ENCODE measurements around the gene FHDC1. TPM values are rescaled to one million over a fixed set of nuclear protein-coding genes. Genes with fewer than 3 reads are reported as not detected.

The FHDC1 gene
- total RNA-seq, 1 experiment from 2014 or later = 0.51 TPM

DNA sequence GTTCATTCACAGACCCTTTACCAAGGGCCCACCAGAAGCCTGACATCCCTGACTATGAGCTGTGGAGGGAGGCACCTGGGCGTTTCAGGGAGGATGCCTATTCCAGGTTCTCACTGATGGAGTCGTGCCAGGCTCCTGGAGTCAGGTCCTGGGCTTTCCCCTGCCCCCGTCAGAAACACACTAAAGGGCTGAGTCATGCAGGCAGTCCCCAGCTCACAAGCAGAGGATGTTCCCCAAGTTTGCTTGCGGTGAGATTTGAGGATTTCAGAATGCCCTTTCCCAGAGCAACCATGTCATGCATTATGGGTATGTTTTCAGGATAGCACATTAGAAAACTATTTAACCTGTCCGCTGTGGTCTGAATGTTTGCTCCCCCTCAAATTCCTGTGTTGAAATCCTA, 45.2 kb downstream of the FHDC1 start:
- peak; percentile 85 for DNase-seq (ENCODE audit: low read depth)

DNA sequence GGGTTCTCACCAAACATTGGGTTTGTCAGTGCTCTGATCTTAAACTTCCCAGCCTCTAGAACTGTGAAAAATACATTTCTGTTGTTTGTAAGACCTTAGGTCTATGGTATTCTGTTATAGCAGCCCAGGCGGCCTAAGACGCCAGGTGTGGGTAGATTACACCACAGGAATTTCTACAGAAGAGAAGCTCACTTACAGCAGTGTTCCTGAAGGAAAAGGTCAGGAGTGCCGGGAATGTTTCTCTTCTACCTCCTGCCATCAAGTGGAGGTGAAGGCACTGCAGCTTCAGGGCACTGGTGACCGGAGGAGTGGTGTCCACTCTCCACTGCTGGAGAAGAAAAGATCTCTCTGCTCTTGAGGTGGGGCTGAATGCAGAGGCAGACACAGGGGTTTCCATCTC, 45.7 kb downstream of the FHDC1 start:
- peak; percentile 16 for DNase-seq (ENCODE audit: low read depth)

DNA sequence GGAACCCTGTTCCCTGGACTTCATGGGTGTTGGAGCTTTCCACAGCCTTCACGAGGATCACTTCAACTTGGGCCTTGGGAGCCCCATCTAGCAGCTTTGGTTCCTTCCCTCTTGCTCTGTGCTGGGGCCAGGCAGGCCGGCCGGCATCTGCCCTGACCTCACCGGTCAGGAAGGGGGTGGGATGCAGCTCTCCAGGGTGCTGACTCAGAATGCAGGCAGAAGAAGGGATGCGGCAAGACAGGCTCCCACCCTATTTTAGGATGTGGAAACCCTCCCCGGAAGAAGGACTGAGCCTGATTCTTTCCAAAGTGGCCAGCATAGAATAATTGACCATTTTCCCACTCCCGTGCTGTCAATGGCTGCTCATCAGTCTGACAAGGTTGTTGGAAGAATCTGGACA, 47.1 kb downstream of the FHDC1 start:
- peak; percentile 44 for DNase-seq (ENCODE audit: low read depth)

GRCh38 chr4:152983774-152984411, 47.8 kb downstream of the FHDC1 start:
- DNase-seq (ENCODE audit: low read depth) = peak; percentile 68

DNA sequence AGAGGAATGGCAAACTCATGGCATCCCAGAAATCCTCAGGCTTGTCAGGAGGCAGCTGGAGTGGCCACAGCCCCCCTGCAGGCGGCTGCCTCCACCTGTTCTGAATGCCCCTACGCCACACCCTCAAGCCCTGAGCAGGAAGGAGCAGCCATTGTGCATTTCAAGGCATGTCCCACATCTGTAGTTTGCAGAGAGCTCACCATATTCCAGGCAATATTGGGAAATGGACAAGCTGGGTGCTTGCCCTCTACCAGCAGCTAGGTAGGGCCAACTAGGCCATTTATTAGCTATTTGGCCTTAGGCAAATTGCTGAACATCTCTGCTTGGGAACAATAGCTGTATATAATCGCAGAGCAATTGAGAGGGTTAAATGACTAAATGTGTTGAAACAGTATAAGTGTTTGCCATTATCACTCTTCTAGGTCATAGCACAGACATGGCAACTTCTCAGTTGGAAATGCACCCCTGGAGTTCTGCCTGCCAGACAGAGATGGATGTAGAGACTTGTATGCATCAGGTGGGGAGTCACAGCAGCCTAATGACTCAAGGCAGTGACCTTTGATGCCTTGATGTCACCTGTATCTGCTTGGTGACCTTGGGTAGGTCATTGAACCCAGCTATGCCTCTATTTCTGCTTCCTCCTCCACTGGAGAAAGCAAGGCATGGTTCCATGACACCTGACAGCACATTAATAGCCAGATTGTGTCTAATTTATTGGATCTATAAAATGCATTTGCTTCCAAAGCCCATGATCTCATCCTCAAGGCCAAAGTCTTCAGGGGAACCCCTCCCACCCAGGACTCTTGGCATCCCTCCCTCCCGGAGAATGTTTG, 52.8 kb downstream of the FHDC1 start:
- no peak for DNase-seq (ENCODE audit: low read depth)

DNA sequence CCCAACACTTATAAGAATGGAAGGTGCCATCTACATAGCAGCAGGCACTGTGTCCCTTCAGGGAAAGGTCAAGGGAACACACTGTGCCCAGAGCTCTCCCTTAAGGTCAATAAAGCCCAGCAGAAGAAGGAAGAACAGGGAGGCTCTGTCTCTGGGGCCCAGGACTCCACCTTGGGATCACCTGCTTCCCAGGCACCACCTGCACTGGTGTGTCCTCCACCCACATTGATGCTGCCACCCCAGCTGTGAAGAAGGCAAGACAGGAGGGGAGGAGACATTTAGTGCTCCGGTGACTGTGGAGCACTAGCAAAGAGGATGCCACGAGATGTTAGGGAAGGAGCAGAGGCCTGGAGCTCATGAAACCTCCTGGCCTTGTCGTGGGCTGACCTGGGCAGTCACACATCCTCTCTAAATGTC, 53.4 kb downstream of the FHDC1 start:
- DNase-seq (ENCODE audit: low read depth) = no peak

GRCh38 chr4:152990471-152991131, 54.5 kb downstream of the FHDC1 start:
- DNase-seq (ENCODE audit: low read depth) = no peak

DNA sequence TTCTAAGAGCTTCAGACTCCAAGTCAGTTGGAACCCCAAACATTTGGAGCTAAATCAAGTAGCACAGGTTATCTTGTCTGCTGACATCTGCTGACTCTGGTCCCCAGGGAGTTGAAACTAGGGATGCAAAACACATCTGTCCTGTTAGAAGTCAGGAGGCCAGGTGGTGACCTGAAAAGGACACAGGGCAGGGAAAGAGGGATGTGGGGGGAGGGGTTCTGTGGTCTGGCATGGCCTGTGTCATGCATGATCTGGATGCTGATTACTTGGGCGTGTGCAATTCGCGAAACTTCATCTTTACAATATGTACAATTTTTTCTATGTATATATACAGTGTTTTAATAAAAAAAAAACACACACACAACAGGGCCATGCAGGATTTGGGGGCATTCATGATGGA, 55.3 kb downstream of the FHDC1 start:
- DNase-seq (ENCODE audit: low read depth) = no peak

- DNase-seq (ENCODE audit: low read depth) = no peak
Measured at GRCh38 chr4:152992027-152992426, 55.9 kb downstream of the FHDC1 start.

GRCh38 chr4:152992466-152992865, 56.3 kb downstream of the FHDC1 start:
- no peak for DNase-seq (ENCODE audit: low read depth)

GRCh38 chr4:152994038-152994437, 57.9 kb downstream of the FHDC1 start:
- no peak for DNase-seq (ENCODE audit: low read depth)

- no peak for DNase-seq (ENCODE audit: low read depth)
Measured at GRCh38 chr4:152996111-152996571, 60.0 kb downstream of the FHDC1 start.

DNA sequence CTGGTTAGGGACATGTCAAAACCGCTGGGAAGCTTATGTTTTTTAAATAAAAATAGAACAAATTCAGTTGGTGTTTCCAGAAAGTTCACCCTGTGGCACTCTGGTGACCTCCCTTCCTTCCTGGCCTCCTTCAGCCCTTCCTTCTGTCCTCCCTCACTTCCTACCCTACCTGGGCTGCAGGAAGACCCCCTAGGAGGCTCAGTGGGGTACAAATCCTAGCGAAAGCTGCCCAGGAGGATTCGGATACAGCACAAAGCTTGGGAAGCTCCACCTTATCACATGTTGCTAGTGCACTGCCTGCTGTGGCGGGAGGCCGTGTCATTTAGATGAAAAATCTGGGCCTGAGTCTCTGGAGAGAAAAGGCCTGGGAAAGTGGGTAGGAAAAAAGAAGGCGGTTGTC, 60.5 kb downstream of the FHDC1 start:
- DNase-seq (ENCODE audit: low read depth) = no peak

DNA sequence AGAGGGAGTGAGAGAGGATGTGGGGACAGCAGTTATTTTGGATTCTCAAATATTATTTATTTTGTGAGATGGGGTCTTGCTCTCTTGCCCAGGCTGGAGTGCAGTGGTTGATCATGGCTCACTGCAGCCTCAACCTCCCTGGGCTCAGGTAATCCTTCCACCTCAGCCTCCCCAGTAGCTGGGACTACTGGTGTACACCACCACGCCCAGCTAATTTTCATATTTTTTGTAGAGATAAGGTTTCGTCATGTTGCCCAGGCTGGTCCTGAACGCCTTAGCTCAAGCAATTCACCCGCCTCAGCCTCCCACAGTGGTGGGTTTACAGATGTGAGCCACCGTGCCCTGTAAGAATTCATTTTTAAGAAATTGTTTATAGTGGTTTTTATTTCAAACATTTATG, 61.2 kb downstream of the FHDC1 start:
- DNase-seq (ENCODE audit: low read depth) = no peak

GRCh38 chr4:152997771-152998487, 61.8 kb downstream of the FHDC1 start:
- peak; percentile 31 for DNase-seq (ENCODE audit: low read depth)

DNA sequence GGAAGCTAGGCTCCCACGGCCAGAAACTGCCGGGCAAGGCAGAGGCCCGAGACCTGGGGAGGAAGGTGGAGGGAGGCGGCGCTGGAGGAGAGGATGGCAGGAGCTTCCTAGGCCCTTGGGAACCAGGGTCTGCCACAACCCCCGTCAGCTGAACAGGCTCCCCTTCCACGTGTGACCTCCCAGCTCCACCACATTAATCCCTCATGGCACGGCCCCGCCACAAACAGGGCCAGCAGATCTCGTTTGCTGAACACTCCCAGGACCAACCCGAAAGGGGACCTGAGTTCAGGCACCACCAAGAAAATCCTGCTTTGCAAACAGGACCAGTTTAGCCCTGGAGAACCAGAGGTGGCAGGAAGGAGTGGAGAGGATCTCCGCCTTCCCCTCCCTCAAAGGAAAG, 62.7 kb downstream of the FHDC1 start:
- no peak for DNase-seq (ENCODE audit: low read depth)

DNA sequence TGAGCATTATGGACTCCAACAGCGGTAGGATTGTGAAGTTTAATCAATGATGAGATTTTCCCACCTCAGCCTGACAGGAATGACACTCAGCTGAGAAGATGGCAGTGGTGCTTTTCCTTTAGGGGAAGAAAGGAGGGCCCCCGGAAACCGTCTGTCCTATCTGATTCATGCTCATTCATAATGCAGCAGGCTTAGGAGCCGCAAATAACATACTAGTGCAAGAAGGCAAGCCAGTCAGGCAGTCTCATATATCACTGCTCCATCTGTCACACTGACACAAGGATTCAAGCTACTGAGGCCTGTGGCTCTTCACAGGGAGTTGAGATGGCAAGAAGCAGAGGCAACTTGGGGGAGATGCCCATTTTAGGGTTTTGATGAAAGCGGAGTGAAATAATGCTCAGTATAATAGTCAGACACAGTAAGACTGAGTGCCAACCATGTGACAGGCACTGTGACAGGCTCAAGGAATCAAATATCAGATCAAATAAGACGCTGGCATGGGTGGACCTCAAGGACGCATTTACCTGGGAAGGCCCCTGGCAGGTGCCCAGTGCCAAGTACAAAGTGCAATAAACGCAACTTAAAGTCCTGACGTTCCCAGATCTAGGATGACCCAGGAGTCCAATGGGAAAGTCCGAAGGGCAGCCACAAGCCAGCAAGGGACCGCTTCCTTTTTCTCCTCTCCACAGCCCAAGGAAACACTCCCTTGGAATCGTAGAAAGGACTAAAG, 63.4 kb downstream of the FHDC1 start:
- no peak for DNase-seq (ENCODE audit: low read depth)

GRCh38 chr4:153000076-153000420, 63.9 kb downstream of the FHDC1 start:
- no peak for DNase-seq (ENCODE audit: low read depth)

DNA sequence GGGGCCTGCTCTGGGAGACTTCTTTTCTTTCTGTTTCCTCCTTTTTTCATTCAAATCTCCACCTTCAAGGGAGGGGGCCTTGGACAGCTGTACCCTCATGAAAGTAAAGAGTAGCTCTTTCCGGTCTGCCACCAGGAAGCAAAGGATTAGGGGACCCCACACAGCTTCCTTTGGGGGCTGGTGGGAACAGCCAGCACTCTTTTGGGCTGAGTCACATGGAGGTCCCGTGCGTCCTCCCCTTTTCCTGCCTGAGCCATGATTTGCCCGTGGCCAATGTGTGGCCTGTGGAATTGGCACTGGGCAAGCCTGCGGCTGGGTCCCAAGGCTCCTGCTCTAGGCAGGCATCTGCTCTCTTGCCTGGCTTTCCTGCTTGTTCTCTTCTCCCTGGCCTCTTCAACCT, 65.5 kb downstream of the FHDC1 start:
- peak; percentile 44 for DNase-seq (ENCODE audit: low read depth)

GRCh38 chr4:153002110-153002509, 66.0 kb downstream of the FHDC1 start:
- DNase-seq (ENCODE audit: low read depth) = no peak

DNA sequence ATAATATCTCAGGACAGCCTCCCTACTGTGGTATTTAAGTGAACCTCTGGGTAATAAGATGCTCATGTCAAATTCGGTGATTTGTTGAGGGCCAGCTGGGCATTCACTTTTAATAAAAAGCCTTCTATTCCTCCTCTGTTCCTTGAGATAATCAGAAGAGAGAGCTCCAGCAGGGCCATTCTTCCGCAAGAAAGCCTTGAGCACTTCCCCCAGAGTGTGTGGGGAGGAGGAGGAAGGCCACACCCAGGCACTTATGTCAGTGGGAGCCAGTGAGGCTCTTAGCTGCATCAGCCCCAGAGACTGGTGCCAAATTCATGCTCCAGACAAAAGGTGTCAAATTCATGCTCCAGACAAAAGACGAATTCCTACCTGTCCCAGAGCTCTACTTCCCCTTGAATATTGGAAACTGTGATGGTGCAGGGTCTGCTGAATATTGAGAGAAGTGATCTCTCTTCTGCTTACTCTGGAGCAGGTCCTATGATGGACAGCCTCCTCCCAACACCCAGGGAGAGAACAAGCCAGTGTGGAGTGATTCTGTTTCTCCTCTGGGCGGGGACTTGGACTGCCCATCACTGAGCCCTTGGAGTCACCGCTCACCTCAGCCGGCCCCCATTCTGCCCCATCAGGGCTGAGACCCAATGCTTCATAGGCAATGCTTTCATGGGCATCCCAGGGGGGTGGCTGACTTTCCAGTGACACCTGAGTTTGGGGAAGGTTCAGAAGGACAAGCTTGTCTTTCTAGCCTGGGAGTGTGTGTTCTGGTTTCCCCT, 68.1 kb downstream of the FHDC1 start:
- no peak for DNase-seq (ENCODE audit: low read depth)

Data from Daoy (cell line).